Measurements from ENCODE around the gene LMF1.
"Not testable (repeated sequence)": the region's sequence is repeated elsewhere in the genome, so short reads cannot be mapped to it uniquely, and the experiment has no call there.

The LMF1 gene

DNA sequence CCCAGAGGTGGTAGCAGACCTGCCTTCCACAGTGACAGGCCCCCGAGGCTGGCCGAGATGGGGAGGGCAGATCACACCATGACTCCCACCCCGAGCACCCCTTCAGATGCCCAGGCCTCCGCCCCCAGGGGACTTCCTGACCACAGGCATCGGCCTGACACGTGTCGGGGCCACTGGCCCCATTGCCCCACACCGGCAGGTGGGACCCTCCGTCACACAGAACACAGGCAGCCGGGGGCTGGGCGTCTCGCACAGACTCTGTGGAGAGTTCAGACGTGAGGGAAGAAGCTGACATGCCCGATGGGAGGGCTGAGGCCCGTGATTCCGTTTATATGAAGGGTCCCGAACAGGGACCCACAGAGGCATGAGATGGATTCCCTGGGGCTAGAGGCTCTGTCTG is 118.9 kb downstream of the LMF1 start:
- no peak for DNase-seq (ENCODE audit: low read depth in 2 of 3, low spot score in 1 of 3)

DNA sequence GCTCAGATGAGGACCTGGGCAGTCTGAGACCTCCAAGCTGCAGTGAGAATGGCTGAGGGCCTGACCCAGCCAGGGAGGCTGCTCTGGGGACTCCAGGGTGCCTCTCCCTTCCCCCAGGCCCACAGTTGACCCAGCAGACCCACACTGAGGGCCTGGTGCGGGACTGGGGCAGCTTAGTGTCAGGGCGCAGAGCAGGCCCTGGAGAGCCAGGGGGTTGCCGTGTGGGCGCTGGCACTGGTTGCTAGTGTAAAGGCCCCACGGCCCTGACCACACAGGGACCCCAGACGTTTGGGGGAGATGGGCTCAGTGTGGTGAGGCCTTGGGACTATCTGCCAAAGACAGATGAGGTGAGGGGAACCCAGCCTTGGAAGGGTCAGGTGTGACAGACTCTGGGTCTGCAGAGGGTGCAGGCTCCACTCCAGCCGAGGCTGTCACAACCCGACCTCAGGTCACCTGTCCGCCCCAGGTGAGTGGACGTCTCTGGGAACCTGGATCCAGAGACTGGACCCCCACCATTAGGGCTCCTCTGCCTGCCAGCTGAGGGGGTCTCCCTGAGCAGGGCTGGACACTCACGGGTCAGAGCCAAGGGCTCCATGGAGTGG is 119.5 kb downstream of the LMF1 start:
- DNase-seq (ENCODE audit: low read depth in 2 of 3, low spot score in 1 of 3) = no peak

DNA sequence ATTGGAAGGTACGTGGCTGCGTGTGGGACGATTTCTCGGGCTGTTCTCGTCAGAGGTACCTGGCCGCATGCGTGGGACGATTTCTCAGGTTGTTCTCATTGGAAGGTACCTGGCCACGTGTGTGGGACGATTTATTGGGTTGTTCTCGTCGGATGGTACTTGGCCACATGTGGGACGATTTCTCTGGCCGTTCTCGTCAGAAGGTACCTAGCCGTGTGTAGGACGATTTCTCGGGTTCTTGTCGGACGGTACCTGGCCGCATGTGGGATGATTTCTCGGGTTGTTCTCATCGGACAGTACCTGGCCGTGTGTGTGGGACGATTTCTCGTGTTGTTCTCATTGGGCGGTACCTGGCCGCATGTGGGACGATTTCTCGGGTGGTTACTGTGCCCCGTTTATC is 120.1 kb downstream of the LMF1 start:
- no peak for DNase-seq (ENCODE audit: low read depth in 2 of 3, low spot score in 1 of 3)

DNA sequence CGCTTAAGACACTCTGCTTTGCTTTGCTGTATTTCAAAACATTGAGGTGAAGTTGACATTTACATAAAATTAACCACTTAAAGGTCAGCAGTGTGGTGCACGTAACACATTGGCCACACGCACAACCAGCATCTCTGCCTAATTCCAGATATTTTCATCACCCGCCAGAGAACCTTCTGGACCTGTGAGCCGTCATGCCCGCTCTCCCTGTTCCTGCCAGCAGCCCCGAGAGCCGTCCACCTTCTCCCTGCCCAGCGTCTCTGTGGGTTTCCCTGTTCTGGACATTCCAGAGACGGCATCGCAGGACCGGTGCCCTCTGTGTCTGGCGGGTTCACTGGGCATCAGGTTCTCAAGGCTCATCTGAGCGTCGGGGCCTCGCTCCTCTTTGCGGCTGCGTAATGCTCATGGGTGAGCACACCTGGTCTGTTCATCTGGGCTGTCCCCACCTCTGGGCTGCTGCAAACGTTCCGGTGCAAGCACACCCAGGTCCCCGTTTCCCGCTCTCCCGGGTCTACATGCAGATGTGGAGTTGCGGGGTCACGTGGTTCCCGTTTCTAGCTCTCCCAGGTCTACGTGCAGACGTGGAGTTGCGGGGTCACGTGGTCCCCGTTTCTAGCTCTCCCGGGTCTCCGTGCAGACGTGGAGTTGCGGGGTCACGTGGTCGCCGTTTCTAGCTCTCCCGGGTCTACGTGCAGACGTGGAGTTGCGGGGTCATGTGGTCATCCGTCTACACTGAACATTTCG is 122.1 kb downstream of the LMF1 start:
- DNase-seq (ENCODE audit: low read depth in 2 of 3, low spot score in 1 of 3) = no peak

DNA sequence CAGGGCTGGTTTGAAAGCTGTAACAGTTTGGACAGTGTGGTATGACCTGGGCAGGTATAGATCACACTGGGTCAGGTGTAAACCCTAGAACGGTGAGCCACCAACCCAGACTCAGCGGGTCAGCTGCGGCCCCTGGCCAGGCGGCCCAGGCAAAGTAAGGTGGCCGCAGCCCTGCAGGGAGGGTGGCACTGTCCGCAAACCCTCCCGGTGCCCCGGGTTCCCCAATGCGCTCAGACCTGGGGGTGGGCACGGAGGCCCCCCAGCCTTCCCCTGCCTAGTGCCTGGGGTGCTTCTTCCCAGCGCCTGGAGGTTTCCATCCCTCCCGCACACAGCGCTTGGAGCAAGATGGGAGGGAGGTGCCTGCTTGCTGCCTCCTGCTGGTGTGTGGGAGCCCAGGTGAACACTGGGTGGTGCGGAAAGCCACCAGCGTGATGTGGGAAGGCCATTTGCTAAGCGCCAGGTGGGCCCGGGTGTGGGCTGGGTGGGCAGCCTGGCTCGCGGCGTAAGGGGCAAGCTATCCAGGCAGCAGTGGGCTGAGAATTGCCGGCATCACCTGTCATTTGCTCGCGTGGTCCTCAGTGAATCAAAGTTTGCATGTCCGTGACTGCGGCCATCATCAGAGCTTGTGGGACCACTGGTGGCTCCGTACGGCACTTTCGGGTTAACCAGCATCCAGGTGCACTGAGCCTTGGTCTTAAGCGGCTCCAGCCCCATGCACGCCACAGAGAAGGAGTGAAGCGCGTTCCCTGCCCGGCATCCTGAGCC is 122.9 kb downstream of the LMF1 start:
- DNase-seq (ENCODE audit: low read depth in 2 of 3, low spot score in 1 of 3) = no peak

DNA sequence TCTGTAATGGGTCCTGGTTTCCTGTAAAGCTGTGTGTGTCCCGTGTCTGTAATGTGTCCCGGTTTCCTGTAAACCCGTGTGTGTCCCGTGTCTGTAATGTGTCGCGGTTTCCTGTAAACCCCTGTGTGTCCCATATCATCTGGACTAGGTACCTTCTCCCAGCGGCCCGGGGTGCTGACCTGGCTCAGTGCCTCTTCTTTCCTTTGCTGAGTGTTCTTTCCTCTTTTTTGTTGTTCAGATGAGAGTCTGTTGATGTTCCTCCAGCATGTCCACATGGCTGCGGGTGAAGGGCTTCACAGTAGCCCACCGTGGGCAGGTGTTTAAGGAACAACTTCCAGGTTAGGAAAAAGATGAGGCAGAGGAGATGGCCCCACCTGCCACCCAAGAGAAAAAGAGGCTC is 123.6 kb downstream of the LMF1 start:
- no peak for DNase-seq (ENCODE audit: low read depth in 2 of 3, low spot score in 1 of 3)

DNA sequence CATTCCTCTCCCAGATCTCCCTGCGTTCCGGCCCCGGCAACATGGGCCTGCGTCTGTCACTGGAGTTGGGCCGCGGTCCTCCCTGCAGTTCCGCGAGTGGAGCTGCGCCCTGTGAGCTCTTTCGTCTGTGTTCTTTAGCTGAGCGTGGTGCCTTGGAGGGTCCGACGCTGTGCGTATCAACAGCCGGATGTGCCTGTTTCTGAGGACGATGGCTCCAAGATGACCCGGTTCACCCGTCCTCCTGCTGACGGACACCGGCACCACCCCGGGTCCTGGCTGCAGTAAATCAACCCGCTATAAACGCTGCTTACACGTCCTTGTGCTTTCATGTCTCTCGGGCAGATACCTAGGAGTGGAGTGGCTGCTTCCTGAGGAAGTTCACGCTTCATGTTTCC is 125.4 kb downstream of the LMF1 start:
- DNase-seq (ENCODE audit: low read depth in 2 of 3, low spot score in 1 of 3) = no peak

DNA sequence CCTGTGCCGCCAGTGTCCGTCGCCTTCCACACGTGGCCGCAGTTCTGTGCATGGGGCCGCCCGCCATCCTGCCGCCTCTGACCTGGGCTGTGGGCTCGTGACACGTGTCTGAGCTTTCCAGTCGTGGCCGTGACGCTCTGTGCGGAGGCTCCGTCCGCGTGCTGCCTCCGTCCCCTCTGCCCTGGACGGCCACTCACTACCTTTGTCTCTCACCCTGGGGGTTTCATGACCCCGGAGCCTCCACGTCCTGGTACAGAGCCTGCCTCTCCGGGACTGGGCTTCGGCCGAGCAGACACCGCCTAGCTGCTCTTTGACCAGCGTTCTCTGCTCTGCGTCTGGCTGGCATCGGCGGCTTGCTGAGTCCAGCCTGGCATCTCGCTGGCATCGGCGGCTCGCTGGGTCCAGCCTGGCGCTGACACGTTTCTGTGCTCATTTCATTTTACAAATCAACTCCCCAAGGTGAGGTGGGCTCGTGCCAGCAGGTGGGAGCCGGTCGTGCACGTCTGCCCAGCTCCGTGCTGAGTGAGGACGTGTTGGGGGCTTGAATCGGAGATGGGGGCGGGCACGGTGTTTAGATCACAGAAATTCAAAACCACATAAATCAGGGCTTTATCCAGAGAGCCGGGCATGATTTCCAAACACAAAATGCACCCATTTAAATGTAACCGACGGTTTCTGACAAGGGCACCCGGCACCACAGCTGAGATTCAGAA is 126.0 kb downstream of the LMF1 start:
- no peak for DNase-seq (ENCODE audit: low read depth in 2 of 3, low spot score in 1 of 3)

DNA sequence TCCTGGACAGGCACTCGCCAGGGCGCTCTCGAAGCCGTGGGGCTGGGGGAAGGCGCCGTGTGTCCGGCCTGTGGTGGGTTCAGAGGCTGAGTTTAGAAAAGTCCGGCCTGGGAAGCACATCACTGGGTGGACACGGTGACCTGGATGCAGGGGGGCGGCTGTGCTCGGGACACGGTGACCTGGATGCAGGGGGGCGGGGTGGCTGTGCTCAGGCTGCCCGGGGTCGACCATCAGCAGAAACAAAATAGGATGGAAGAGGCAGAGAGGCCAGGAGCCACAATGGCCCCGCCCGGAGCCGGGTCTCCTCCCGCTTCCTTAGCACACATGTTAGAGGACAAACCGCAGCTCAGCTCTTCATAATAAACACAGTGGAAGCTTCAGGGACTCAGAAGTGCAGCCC is 127.0 kb downstream of the LMF1 start:
- no peak for DNase-seq (ENCODE audit: low read depth in 2 of 3, low spot score in 1 of 3)

DNA sequence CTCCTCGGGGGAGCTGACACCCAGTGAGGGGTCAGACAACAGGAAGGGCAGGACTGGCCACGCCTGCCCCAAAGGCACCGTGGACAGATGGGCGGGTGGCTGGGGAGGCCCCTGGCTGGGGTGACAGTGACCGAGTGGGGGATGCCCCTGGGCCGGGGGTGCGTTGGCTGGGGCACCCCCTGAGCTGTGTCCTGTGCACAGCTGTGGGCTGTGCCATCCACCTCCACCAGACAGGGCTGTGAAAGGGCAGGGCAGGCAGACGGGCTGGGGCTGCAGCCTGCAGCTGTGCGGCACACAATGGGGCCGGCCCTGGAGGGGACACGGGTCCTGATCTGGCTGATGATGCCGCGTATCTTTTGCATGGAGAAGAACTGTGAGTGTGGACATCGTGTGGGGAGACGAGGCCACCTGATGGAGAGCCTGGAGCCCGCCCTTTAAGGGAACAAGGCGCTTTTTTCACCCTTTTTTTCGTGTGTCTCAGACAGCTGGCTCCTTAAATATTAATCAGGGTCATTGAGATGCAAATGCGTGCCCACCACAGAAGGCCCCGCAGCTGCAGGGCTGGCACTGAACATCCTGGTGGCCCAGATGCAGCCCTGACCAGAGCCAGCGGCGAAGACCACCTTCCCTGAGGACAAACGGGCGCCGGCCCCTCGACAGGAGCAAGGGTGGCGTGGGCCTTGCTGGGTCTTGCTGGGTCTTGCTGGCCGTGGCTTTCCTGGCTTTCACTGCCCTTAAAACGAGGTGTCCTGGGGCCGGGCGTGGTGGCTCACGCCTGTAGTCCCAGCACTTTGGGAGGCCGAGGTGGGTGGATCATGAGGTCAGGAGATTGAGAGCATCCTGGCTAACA is 127.8 kb downstream of the LMF1 start:
- no peak for DNase-seq (ENCODE audit: low read depth in 2 of 3, low spot score in 1 of 3)

DNA sequence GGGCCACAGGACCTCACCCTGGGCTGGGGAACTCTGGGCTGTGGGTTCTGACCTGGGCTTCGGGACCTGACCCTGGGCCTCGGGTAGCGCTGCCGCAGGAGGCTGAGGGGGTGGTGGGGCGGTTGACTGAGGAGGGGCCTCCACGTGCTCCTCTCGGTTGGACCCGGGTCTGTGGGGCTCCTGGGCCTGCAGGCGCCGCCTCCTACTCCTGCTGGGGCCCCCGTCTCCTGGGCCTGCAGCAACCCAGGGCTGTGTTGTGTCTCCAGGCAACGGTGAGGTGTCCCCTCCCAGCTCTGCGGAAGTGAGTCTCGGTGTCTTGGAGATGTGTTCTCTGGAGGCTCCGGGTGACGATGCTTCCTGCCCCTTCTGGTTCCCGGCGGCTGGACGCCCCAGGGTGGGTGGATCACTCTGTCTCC is 128.7 kb downstream of the LMF1 start:
- DNase-seq (ENCODE audit: low read depth in 2 of 3, low spot score in 1 of 3) = no peak

DNA sequence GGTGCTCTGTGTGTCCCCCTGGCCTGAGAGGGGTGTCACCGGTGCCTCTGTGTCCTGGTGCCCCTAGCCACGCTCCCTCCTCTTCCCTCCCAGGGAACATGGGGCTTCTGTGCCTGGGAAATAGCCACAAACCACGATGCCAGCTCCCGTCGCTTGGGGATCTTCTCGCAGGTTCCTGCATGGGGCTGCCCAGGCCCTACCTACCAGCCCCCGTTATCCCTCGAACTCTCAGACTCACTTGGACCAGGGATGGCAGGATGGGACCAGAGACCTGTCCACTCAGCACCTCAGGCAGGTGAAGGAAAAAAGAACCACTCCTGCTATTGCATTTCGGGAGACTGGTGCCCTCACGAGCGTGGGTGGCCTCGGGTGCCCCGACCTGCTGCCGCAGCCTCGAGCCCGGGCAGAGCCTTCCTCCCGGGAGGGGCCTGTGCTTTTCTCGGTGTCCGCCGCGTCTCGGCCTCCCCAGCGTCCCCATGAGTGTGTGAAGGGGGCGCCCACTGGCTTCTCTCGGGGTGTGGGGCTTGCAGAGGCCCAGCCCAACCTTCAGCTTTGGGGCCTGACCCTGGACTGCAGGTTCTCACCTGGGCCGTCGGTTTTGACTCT is 129.2 kb downstream of the LMF1 start:
- DNase-seq (ENCODE audit: low read depth in 2 of 3, low spot score in 1 of 3) = no peak

DNA sequence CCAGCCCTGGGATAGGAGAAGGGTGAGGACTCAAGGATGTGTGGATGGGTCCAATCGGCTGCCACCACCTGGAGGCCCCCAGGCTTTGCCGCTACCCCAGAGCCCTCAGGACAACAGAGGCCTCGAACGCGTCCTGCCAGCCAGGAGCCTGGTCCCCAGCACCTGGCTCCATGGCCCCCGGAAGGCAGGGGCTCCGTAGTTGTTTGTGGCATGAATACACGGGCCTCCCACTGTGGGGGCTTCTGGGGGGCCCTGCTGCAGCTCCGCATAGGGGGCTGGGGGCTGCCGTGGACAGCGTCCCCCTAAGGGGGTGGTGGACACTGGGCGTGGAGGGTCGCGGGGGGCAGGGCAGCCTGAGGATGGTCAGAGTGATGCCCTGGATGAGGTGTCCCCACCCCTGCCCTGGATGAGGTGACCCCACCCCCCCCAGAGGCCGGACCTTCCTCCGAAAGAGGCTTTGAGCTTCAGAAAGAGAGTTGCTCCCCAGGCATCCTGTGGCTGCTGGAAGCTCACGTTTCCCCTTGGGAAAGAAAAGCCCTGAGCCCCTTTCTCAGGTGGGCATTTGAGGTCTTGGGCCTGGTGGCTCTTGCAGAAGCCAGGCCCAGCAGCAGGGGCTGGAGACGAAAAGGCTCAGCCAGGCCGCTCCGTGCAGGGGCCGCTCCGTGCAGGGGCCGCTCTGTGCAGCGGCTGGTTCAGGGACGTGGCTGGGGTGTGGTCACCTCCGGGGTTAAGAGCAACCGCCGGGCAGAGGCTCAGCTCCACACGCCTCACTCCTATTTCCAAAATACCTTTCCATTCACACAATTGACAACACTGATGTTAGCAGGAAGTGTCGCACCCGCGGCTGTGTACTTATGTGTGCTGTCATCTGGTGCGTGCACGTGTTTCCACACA is 130.0 kb downstream of the LMF1 start:
- no peak for DNase-seq (ENCODE audit: low read depth in 2 of 3, low spot score in 1 of 3)

DNA sequence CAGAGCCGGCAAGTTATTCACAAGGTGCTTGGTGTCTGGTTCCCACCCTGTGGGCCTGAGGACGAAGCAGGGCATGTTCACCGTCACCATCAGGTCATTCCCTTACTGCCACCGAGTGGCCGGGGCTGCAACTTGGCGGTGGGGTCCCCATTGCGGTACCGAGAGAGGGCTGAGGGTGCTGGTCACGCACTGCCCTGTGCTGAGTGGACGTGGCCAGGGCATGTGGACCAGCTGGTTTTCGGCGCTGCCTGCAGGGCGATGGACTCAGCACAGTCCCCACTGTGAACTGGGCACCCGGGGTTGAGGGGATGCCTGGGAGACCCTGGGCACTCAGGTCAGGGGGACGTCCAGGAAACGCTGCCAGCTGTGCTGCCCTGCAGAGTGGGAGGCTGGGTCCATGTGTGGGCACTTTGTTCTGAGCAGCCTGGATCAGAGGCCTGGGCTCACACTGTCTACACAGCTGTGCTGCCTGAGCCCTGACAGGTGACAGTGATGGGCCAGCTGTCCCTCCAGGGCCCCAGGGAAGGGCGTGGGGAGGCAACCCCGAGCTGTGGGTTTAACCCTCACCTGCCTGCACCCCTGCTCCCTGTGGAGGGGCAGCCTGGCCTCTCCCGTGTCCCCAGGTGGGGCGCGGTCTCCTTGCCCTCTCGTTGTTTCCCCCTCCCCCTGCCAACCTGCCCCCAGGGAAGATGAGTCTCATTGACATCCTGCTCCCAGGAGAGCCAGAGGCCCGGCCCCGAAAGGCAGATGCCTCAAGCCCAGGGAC is 131.0 kb downstream of the LMF1 start:
- DNase-seq (ENCODE audit: low read depth in 2 of 3, low spot score in 1 of 3) = no peak

DNA sequence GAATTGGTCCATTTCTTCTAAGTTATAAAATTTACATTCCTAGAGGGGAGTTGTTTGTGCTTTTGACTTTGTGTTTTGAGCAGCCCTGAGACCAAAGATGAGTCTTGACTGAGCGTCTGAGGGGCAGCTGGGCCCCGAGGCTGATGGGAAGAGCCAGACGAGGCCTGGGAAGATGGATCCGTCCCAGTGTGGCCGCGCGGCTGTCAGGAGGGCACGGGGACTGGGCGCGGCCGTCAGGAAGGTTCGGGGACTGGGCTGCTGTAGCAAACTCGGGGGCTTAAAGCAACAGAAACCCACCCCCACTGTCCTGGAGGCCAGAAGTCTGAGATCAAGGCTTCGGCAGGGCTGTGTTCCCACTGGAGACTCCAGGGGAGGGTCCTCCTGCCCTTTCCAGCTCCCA is 132.0 kb downstream of the LMF1 start:
- no peak for DNase-seq (ENCODE audit: low read depth in 2 of 3, low spot score in 1 of 3)

DNA sequence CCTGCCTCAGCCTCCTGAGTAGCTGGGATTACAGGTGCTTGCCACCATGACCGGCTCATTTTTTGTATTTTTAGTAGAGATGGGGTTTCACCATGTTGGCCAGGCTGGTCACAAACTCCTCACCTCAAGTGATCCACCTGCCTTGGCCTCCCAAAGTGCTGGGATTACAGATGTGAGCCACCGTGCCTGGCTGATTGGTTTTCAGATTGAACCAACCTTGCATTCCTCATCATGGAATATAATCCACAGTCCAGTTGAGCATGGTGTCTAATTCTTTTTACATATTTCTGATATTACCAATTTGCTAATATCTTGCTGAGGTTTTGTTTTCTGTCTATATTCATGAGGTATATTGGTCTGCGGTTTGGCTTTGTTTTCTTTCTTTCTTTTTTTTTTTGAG is 134.0 kb downstream of the LMF1 start:
- not testable (repeated sequence) for DNase-seq (ENCODE audit: low read depth in 2 of 3, low spot score in 1 of 3)

DNA sequence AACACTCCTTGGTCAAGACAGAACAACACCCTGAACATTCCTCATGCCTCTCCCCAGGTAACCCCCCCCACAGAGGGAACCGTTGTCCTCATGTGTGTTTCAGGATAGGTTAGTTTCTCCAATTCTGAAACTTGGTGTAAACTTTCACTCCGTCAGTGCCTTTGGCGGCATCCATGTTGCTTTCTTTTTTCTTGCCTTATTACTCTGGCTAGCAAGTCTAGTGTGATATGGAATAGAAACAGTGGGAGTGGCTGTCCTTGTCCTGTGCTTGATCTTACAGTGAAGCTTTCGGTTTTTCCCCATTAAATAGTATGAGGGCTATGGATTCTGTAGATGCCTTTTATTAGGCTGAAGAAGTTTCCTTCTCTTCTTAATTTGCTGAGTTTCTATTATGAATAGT is 134.6 kb downstream of the LMF1 start:
- DNase-seq (ENCODE audit: low read depth in 2 of 3, low spot score in 1 of 3) = no peak

DNA sequence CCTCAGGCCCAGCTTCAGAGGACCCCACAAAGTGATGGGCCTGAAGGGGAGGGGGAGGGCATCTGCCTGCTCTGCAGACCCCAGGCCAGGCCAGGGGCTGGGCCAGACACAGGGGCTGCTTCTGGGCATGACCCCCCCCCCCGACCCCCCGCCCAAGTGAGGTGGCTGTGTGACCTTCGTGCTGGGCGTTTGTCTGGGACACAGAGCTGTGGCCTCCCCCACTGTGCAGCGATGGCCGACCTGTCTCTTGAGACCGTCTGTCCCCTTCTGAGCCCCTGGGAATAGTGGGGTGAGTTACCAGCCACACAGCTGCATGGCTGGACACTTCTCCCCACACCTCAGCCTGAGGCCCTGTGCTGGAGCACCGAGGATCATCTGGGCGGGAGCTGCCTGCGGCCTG is 135.4 kb downstream of the LMF1 start:
- DNase-seq (ENCODE audit: low read depth in 2 of 3, low spot score in 1 of 3) = no peak

DNA sequence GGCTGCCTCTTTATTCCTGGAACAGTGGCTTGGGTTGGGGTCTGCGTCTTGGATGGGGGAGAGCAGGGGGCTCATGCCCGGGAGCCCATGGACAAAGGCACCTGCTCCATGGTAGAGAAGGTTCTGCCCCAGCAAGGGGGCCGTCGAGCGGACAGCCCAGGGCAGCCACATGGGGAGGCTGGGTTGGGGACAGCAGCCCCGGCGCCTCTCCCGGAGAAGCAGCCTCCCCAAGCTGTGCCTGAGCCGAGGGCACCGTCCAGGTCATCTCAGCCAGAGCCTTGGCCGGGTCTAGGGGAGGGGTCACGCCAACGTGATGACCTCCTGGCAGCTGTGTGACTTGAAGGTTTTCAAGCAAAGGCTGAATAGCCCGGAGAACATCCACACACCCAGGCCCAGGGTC is 137.4 kb downstream of the LMF1 start:
- DNase-seq (ENCODE audit: low read depth in 2 of 3, low spot score in 1 of 3) = no peak
